ENCODE measurements around the gene RNF8. TPM values are rescaled to one million over a fixed set of nuclear protein-coding genes. Genes with fewer than 3 reads are reported as not detected.

RNF8 gene
- total RNA-seq, 2 donors from 2014 or later, result 12.7 to 42.4 TPM

GRCh38 chr6:37426058-37426944 lies 72.5 kb downstream of the RNF8 start:
- Histone ChIP-seq H3K9me3 (no peaks in the 10 kb centered on the region), H3K27me3 (replicated peaks; ENCODE audit: insufficient read depth) (no peaks in the 10 kb centered on the region), H3K4me3 (no peak overlapping the region), H3K4me1 (replicated peaks) (no peaks in the 10 kb centered on the region), H3K27ac (no peak overlapping the region), H3K36me3 (no peaks in the 10 kb centered on the region)
- no peak for DNase-seq (ENCODE audit: low spot score)
- WGBS, result 83% methylated on average over 4 of the region's 4 CpGs
- no peak for TF ChIP-seq POLR2AphosphoS5 (IDR thresholded peaks at IDR 0.05)
- no peak for TF ChIP-seq CTCF (IDR thresholded peaks at IDR 0.05)
- TF ChIP-seq POLR2A (IDR thresholded peaks at IDR 0.05), result no peak
- intact Hi-C loops (cut with DNase I), result no loop called here

- intact Hi-C loops (cut with DNase I), result no loop called here
- 91% methylated on average over 6 of the region's 6 CpGs for WGBS
- Histone ChIP-seq H3K27ac (no peak overlapping the region), H3K36me3 (no peaks in the 10 kb centered on the region), H3K9me3 (no peaks in the 10 kb centered on the region), H3K27me3 (replicated peaks; ENCODE audit: insufficient read depth) (no peaks in the 10 kb centered on the region), H3K4me3 (no peak overlapping the region), H3K4me1 (replicated peaks) (no peaks in the 10 kb centered on the region)
- TF ChIP-seq POLR2A (IDR thresholded peaks at IDR 0.05) (no peak), POLR2AphosphoS5 (IDR thresholded peaks at IDR 0.05) (no peak), CTCF (IDR thresholded peaks at IDR 0.05) (no peak)
- DNase-seq (ENCODE audit: low spot score), result no peak
Measured at GRCh38 chr6:37426945-37427510, 73.2 kb downstream of the RNF8 start.

GRCh38 chr6:37429352-37429750 lies 75.6 kb downstream of the RNF8 start:
- H3K36me3 ChIP-seq, result no peaks in the 10 kb centered on the region
- peaks cover 5% of the 10 kb centered on the region for H3K4me1 ChIP-seq (replicated peaks)
- intact Hi-C loops (cut with DNase I), result no loop called here
- WGBS, result 83% methylated on average over 2 of the region's 2 CpGs
- H3K27me3 ChIP-seq (replicated peaks; ENCODE audit: insufficient read depth), result no peaks in the 10 kb centered on the region
- no peak overlapping the region for H3K27ac ChIP-seq
- H3K4me3 ChIP-seq, result no peak overlapping the region
- H3K9me3 ChIP-seq, result no peaks in the 10 kb centered on the region
- TF ChIP-seq POLR2AphosphoS5 (IDR thresholded peaks at IDR 0.05), result no peak
- no peak for TF ChIP-seq POLR2A (IDR thresholded peaks at IDR 0.05)
- no peak for DNase-seq (ENCODE audit: low spot score)

- Histone ChIP-seq H3K27ac (peak overlapping the region; percentile 84 to 88), H3K4me3 (peak overlapping the region; percentile 84 to 89), H3K9me3 (no peaks in the 10 kb centered on the region), H3K27me3 (replicated peaks; ENCODE audit: insufficient read depth) (no peaks in the 10 kb centered on the region), H3K4me1 (replicated peaks) (peaks cover 9% of the 10 kb centered on the region), H3K36me3 (no peaks in the 10 kb centered on the region)
- TF ChIP-seq POLR2A (IDR thresholded peaks at IDR 0.05) (no peak), CTCF (IDR thresholded peaks at IDR 0.05) (no peak), POLR2AphosphoS5 (IDR thresholded peaks at IDR 0.05) (no peak)
- intact Hi-C loops (cut with DNase I), result no loop called here
- peak; percentile 7 for DNase-seq (ENCODE audit: low spot score)
- WGBS, result 3% methylated on average over 7 of the region's 7 CpGs
Measured at GRCh38 chr6:37432590-37432915, 78.8 kb downstream of the RNF8 start.

- no peaks in the 10 kb centered on the region for H3K9me3 ChIP-seq
- H3K27ac ChIP-seq, result peak within 1 kb of the TSS; percentile 84 to 88
- no peaks in the 10 kb centered on the region for H3K27me3 ChIP-seq (replicated peaks; ENCODE audit: insufficient read depth)
- peaks cover 0 to 5% of the 10 kb centered on the region in 2 donors for H3K36me3 ChIP-seq
- H3K4me1 ChIP-seq (replicated peaks), result peaks cover 9% of the 10 kb centered on the region
- peak within 1 kb of the TSS; percentile 84 to 89 for H3K4me3 ChIP-seq
- intact Hi-C loops (cut with DNase I), result no loop called here
- under 1% methylated on average over 61 of the region's 61 CpGs for WGBS
- peak; percentile 89 for DNase-seq (ENCODE audit: low spot score)
- peak in 2 of 4 experiments; percentile 12 to 35 for TF ChIP-seq CTCF (IDR thresholded peaks at IDR 0.05)
- TF ChIP-seq POLR2AphosphoS5 (IDR thresholded peaks at IDR 0.05), result peak; percentile 91
- TF ChIP-seq POLR2A (IDR thresholded peaks at IDR 0.05), result peak; percentile 57
Measured at GRCh38 chr6:37432916-37433656, 79.3 kb downstream of the RNF8 start, which contains the start of gene CMTR1. TSS of gene CMTR1 (plus strand) at chr6:37433221. CDS start at chr6:37435630, 2,409 bp downstream.

Data from prostate gland (tissue), 2 donors.